Activated naive CD4-positive, alpha-beta T cell treated with anti-CD3 and anti-CD28 coated beads, Interleukin-2, amount 50 U/mL, for 16 hours (primary cell): ENCODE data around the gene RSPH1.
A peak's percentile ranks its signal among the peaks of the same experiment; 100 is the strongest.

Source experiments
- DNase-seq: peaks from one replicate; pipeline ENCODE4 v3.0.0-alpha.2; 2020

The RSPH1 gene

GRCh38 chr21:42461881-42462877, 33.8 kb downstream of the RSPH1 start:
- DNase-seq: no peak

DNA sequence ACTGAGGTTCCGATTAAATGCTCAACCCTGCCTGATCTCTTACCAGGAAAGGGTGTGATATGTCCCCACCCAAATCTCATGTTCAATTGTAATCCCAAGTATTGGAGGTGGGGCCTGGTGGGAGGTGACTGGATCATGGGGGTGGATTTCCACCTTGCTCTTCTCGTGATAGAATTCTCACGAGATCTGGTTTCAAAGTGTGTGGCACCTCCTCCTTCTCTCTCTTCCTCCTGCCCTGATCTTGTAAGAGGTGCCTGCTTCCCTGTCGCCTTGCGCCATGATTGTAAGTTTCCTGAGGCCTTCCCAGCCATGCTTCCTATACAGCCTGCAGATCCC, 34.9 kb downstream of the RSPH1 start:
- no peak for DNase-seq

- peak; percentile 24 for DNase-seq
These were observed 35.4 kb downstream of the RSPH1 start for GRCh38 chr21:42460391-42461184.

DNA sequence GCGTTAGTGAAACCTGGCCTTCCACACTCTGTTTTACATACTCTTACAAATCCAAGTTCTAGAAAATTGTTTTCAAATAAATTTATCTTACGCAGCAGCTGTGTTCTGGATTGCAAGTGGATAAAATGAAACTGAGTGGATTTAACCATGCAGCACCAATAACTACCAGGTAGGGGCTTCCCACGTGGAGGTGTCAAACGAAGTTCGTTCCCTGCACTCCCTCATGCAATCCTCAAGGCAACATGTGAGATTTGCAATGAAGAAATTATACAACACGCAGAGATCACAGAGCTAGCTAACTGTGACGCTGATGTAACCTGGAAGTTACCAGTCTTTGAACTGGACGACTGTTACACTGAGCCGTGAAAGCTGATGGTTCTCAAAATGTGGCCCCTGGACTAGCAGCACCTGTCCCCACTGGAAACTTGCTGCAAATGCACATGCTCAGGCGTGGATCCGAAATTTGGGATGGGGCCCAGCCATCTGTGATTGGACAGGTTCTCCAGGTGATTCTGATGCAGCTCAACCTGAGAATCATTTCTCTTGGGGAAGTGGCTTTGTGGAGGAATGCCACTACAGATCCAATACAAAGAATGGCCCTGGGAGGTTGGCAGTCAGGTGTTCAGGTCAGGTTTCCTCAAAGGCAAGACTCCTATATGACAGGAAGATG, 36.3 kb downstream of the RSPH1 start:
- no peak for DNase-seq

GRCh38 chr21:42459082-42459460, 37.0 kb downstream of the RSPH1 start:
- no peak for DNase-seq

DNA sequence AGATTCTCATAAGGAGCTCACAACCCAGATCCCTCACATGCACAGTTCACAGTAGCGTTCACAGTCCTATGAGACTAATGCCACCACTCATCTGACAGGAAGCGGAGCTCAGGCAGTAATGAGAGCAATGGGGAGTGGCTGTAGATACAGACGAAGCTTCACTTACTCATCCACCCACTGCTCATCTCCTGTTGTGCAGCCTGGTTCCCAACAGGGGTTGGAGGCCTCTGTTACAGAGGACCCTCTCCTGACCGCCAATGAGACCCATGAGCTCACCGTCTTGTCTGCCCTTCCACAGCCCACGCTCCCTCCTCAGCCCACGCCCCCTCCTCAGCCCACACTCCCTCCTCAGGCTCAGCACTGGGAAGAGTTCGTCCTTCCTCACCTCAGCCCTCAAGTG, 39.6 kb downstream of the RSPH1 start:
- peak; percentile 48 for DNase-seq

- DNase-seq: no peak
These were observed 40.1 kb downstream of the RSPH1 start for GRCh38 chr21:42455754-42456440.

- no peak for DNase-seq
These were observed 40.8 kb downstream of the RSPH1 start for GRCh38 chr21:42455196-42455595.

DNA sequence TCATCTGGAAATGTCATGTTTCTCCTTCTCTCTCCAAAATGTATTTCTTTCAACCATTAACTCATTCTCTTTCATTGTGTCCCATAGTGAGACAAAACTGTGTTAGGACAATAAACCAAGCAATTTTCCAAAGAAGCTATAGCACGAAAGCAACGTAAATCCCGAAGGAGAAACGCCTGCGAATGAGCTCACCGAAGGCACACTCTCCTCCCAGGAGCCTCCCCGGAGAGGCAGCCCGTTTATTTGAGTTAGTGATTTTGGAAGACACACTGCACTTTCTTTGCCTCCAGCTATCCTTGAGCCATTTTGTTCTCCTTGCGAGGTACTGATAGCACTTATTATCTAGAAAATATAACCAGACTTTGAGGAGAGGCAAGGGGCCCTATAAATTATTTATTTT, 41.2 kb downstream of the RSPH1 start:
- DNase-seq: no peak

- DNase-seq: no peak
These were observed 41.9 kb downstream of the RSPH1 start for GRCh38 chr21:42453986-42454570.

DNA sequence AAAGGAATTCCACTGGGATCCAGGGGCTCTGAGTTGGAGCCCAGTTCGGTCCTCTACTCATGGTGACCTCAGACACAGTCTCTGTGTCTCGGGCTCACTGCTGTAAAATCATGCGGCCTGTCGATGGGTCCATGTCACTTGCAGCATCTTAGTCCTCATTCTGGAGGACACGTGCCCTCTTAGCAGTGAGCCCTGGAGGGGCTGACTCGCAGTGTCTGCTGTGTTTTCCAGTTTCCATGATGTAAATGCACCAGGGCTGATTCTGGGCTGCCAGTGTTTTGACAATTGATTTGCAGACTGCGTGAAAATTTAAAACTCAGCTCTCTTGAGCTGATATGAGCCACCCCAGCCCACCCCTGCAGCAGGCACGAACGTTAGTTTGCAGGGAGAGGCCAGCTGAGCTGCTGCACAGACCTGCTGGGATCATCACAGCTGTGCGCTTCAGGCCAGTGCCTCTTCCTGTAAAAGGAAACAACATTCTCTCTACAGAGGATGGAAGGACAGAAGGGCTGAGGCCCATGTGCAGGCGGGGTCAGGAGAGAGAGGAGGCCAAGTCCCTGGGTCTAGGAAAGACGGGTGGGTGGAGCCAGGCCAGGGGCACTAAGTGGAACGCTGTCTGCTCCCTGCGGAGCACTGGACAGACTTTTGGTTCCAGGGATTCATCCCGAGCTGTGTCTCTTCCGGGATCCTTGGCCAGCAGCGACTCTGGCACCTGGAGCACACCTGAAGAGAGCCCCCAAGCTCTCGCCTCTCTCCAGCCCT, 42.6 kb downstream of the RSPH1 start:
- no peak for DNase-seq

GRCh38 chr21:42452401-42453223, 43.4 kb downstream of the RSPH1 start:
- no peak for DNase-seq

DNA sequence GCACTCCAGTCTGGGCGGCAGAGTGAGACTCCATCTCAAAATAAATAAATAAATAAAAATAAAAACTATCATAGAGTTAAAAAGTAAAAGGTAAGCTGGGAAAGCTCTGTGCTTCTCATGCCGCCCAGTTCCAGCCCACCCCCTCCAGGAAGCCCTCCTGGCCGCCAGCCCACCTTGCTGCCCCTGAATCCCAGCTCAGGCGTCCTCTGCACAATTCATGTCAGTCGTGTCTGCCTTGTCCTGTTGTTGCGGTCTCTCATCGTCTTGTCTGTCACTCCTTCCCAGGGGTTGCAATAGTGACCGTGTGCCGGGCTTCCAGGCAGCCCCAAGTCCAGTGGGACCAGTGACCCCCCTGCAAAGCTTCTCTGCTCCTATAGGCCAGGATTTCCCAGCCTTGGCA, 44.1 kb downstream of the RSPH1 start:
- no peak for DNase-seq

DNA sequence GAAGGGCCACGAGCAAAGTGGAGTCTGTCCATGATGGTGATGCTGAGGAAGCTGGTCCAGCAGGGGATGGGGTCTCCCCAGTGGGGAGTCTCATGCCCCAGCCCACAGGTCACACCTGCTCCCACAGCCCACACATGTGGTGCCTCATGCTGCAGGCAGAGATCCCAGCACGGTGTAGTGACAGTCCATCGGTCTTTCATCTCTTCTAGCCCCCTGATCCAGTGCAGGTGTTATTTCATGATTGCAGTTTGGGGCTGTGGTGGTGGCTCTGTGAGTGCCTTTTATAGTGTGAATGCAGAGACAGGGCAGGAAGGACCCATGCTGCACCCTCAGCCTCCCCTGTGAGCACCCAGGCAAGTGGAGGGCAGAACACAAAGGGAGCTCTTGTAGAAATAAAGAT, 47.3 kb downstream of the RSPH1 start:
- no peak for DNase-seq

- no peak for DNase-seq
These were observed 48.3 kb downstream of the RSPH1 start for GRCh38 chr21:42447732-42448131.

DNA sequence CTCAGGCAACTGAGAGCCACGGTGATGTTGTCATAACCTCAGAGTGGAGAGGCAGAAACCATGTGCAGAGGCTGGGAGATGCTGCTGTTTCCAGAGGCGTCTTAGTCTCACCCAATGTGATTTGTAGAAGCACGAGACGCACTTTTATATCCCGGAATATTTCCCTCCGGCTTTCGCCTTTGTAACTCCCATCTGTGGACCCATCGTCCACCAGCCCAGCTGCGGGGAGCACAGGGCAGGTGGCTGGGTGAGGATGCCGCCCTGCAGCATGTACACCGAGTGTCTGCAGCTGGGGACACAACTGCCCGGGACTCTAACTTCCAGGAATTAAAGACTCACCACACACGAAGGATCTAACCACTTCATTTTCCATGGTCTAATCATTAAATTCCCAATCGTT, 48.8 kb downstream of the RSPH1 start:
- DNase-seq: no peak

DNA sequence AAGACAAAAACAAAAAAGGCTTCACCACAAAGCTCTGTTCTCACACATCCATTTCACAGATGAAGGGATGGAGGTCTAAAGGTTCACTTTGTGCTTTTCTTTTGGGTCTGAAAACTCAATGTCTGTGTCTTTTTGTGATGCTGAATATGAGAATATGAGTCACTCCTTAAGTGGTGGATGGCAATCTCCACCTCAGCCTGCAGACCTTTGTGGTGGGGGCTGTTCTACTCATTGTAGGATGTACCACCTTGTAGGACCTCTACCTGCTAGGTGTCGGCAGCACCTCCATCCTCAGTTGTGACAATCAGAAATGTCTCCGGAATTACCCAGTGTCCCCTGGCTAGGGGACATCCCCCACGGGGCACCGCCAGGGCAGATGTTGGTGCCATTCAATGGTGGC, 49.5 kb downstream of the RSPH1 start:
- no peak for DNase-seq

DNA sequence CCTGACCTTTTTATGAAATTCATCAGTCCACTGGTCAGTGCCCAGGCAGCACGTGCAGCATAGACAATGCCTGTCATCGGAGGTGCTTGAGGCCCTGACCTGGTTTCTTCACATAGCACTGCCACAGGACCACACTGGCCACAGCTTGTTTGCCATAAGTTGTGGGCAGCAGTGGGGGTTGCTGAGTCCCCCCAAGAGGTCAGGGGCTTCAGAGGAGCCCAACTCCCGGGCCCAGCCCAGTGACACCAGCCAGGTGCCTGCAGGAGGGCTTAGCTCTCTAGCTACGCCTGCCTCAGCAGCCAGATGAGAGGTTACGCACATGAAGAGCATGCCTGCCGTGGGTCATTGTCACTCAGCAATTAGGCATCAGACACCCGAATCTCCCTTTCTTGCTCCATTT, 50.7 kb downstream of the RSPH1 start:
- no peak for DNase-seq

GRCh38 chr21:42444745-42445059, 51.3 kb downstream of the RSPH1 start:
- DNase-seq: no peak

GRCh38 chr21:42443876-42444744, 51.9 kb downstream of the RSPH1 start:
- DNase-seq: no peak
